Spleen (tissue), 7 donors: Measurements from ENCODE around the gene KIF26B.

Experiments used
- POLR2A ChIP-seq, 3 donors: fragments of 450-650 bp; IDR thresholded peaks; one replicate each; pipeline ENCODE4 v1.5.1; 2017; ENCODE audit warnings: antibody characterized with exemption in 3 of 3, mild to moderate bottlenecking in 1 of 3
- TF ChIP-seq, protein P1 (sequence below), 11 experiments: fragments of 200-600 bp in 7 of 11; fragments of 450-650 bp in 4 of 11; sonication (generic) in 4 of 11; IDR thresholded peaks in 8 of 11; conservative IDR thresholded peaks in 3 of 11; 1 replicate in 7 of 11; 2 replicates in 4 of 11; pipeline versions ENCODE4 v1.4.0 to v1.8.0; 2016 to 2021; ENCODE audit warnings: antibody characterized with exemption in 11 of 11, inconsistent platforms in 4 of 11, mild to moderate bottlenecking in 1 of 11
- donor health status: DM: no; HTN: no; CAD: no; lungs with moderate emphysema.
- donor health status: DM: no; HTN: no; CAD: no.
- donor health status: DM: no; HTN: no; CAD: no.

DNA sequence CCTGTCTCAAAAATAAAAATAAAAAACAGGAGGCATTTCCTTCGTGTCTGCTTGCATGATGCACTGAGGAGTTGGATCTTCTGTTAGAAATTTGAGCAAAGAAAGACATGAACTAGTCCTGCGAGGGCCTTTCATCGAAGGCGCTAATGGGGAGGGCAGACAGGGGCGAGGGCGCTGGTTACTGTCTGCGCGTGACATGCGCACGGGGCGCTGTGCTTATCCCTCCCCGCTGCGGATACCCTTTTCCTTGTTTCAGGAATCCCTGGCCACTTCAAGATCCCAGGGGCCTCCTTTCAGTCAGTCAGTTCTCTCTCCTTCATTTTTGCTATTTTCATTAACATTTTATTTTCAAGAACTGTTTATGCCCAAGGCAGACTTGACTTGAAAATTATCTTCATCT is 545.8 kb downstream of the KIF26B start:
- TF ChIP-seq, protein P1, sequence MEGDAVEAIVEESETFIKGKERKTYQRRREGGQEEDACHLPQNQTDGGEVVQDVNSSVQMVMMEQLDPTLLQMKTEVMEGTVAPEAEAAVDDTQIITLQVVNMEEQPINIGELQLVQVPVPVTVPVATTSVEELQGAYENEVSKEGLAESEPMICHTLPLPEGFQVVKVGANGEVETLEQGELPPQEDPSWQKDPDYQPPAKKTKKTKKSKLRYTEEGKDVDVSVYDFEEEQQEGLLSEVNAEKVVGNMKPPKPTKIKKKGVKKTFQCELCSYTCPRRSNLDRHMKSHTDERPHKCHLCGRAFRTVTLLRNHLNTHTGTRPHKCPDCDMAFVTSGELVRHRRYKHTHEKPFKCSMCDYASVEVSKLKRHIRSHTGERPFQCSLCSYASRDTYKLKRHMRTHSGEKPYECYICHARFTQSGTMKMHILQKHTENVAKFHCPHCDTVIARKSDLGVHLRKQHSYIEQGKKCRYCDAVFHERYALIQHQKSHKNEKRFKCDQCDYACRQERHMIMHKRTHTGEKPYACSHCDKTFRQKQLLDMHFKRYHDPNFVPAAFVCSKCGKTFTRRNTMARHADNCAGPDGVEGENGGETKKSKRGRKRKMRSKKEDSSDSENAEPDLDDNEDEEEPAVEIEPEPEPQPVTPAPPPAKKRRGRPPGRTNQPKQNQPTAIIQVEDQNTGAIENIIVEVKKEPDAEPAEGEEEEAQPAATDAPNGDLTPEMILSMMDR (IDR thresholded peaks at IDR 0.05 in 8 of 11, conservative IDR thresholded peaks at IDR 0.05 in 3 of 11) = no peak
- TF ChIP-seq POLR2A (IDR thresholded peaks at IDR 0.05) = no peak
